ENCODE measurements around the gene ASB7. TPM values are rescaled to one million over a fixed set of nuclear protein-coding genes. Genes with fewer than 3 reads are reported as not detected.

ASB7 gene
- total and polyA plus RNA-seq, 3 experiments from 2014 or later: 11.2 to 16.0 (median 14.9) TPM

GRCh38 chr15:100653608-100654007, 51.2 kb downstream of the ASB7 start:
- H3K36me3 Mint-ChIP-seq: peaks cover 0 to 32% (median 11%) of the 10 kb centered on the region in 3 donors
- no peak overlapping the region for H3K4me3 Mint-ChIP-seq

GRCh38 chr15:100658895-100659294, 56.5 kb downstream of the ASB7 start:
- H3K9me3 ChIP-seq (ENCODE audit: low read length): no peaks in the 10 kb centered on the region
- H3K4me1 ChIP-seq (ENCODE audit: insufficient read depth, low read length): no peaks in the 10 kb centered on the region
- H3K27me3 ChIP-seq (ENCODE audit: insufficient read depth, low read length, poor library complexity, severe bottlenecking): no peaks in the 10 kb centered on the region
- H3K36me3 Mint-ChIP-seq: no peaks in the 10 kb centered on the region
- no peak overlapping the region for H3K4me3 ChIP-seq (ENCODE audit: low read length)
- ChIA-PET CTCF (no interaction called here), POLR2A (no interaction called here)
- H3K9me3 Mint-ChIP-seq: no peaks in the 10 kb centered on the region
- H3K4me3 Mint-ChIP-seq: no peak overlapping the region
- no peaks in the 10 kb centered on the region for H3K36me3 ChIP-seq (ENCODE audit: insufficient read depth, low read length)
- no peaks in the 10 kb centered on the region for H3K4me1 Mint-ChIP-seq
- DNase-seq: no peak
- H3K27ac Mint-ChIP-seq: no peak overlapping the region
- H3K27me3 Mint-ChIP-seq: peaks cover 0 to 3% of the 10 kb centered on the region in 2 donors
- no peak overlapping the region for H3K27ac ChIP-seq (ENCODE audit: low read depth, low read length)

More at GRCh38 chr15:100653608-100654007, 51.2 kb downstream of the ASB7 start:
- Histone ChIP-seq H3K36me3 (ENCODE audit: insufficient read depth, low read length) (no peaks in the 10 kb centered on the region), H3K27me3 (ENCODE audit: insufficient read depth, low read length, poor library complexity, severe bottlenecking) (no peaks in the 10 kb centered on the region), H3K9me3 (ENCODE audit: low read length) (no peaks in the 10 kb centered on the region), H3K4me3 (ENCODE audit: low read length) (no peak overlapping the region), H3K4me1 (ENCODE audit: insufficient read depth, low read length) (no peaks in the 10 kb centered on the region), H3K27ac (ENCODE audit: low read depth, low read length) (no peak overlapping the region)
- ChIA-PET CTCF (no interaction called here), POLR2A (no interaction called here)
- no peaks in the 10 kb centered on the region for H3K9me3 Mint-ChIP-seq
- no peaks in the 10 kb centered on the region for H3K27me3 Mint-ChIP-seq
- DNase-seq: no peak
- peaks cover 0 to 3% (median 0%) of the 10 kb centered on the region in 3 donors for H3K4me1 Mint-ChIP-seq
- H3K27ac Mint-ChIP-seq: peak overlapping the region in 1 of 8 donors; percentile 63

GRCh38 chr15:100661156-100661555, 58.8 kb downstream of the ASB7 start:
- H3K4me3 ChIP-seq (ENCODE audit: low read length): no peak overlapping the region
- ChIA-PET POLR2A (no interaction called here), CTCF (no interaction called here)
- H3K4me1 Mint-ChIP-seq: no peaks in the 10 kb centered on the region
- no peak overlapping the region for H3K27ac ChIP-seq (ENCODE audit: low read depth, low read length)
- no peaks in the 10 kb centered on the region for H3K4me1 ChIP-seq (ENCODE audit: insufficient read depth, low read length)
- peaks cover 3 to 4% of the 10 kb centered on the region in 2 donors for H3K27me3 Mint-ChIP-seq
- no peak overlapping the region for H3K27ac Mint-ChIP-seq
- H3K36me3 ChIP-seq (ENCODE audit: insufficient read depth, low read length): no peaks in the 10 kb centered on the region
- H3K27me3 ChIP-seq (ENCODE audit: insufficient read depth, low read length, poor library complexity, severe bottlenecking): no peaks in the 10 kb centered on the region
- DNase-seq: no peak
- H3K4me3 Mint-ChIP-seq: no peak overlapping the region
- H3K36me3 Mint-ChIP-seq: no peaks in the 10 kb centered on the region
- no peaks in the 10 kb centered on the region for H3K9me3 ChIP-seq (ENCODE audit: low read length)
- no peaks in the 10 kb centered on the region for H3K9me3 Mint-ChIP-seq

- no peaks in the 10 kb centered on the region for H3K4me1 ChIP-seq (ENCODE audit: insufficient read depth, low read length)
- H3K27ac Mint-ChIP-seq: peak overlapping the region in 1 of 8 donors; percentile 10
- no peaks in the 10 kb centered on the region for H3K9me3 ChIP-seq (ENCODE audit: low read length)
- H3K27ac ChIP-seq (ENCODE audit: low read depth, low read length): no peak overlapping the region
- H3K27me3 Mint-ChIP-seq: peaks cover 3 to 8% of the 10 kb centered on the region in 2 donors
- ChIA-PET POLR2A (no interaction called here), CTCF (no interaction called here)
- H3K9me3 Mint-ChIP-seq: no peaks in the 10 kb centered on the region
- no peaks in the 10 kb centered on the region for H3K27me3 ChIP-seq (ENCODE audit: insufficient read depth, low read length, poor library complexity, severe bottlenecking)
- H3K36me3 Mint-ChIP-seq: no peaks in the 10 kb centered on the region
- H3K4me1 Mint-ChIP-seq: no peaks in the 10 kb centered on the region
- no peaks in the 10 kb centered on the region for H3K36me3 ChIP-seq (ENCODE audit: insufficient read depth, low read length)
- no peak overlapping the region for H3K4me3 Mint-ChIP-seq
- H3K4me3 ChIP-seq (ENCODE audit: low read length): no peak overlapping the region
- no peak for DNase-seq
Observed at GRCh38 chr15:100663086-100663914, 60.9 kb downstream of the ASB7 start.

GRCh38 chr15:100663915-100664281, 61.5 kb downstream of the ASB7 start:
- CTCF ChIA-PET: no interaction called here
- no peaks in the 10 kb centered on the region for H3K4me1 ChIP-seq (ENCODE audit: insufficient read depth, low read length)
- H3K27me3 ChIP-seq (ENCODE audit: insufficient read depth, low read length, poor library complexity, severe bottlenecking): no peaks in the 10 kb centered on the region
- H3K9me3 ChIP-seq (ENCODE audit: low read length): no peaks in the 10 kb centered on the region
- no peak for DNase-seq
- Mint-ChIP-seq H3K27ac (peak overlapping the region in 1 of 8 donors; percentile 10), H3K4me3 (no peak overlapping the region), H3K36me3 (no peaks in the 10 kb centered on the region), H3K9me3 (no peaks in the 10 kb centered on the region), H3K4me1 (no peaks in the 10 kb centered on the region), H3K27me3 (peaks cover 4 to 8% of the 10 kb centered on the region in 2 donors)
- no peak overlapping the region for H3K4me3 ChIP-seq (ENCODE audit: low read length)
- no peaks in the 10 kb centered on the region for H3K36me3 ChIP-seq (ENCODE audit: insufficient read depth, low read length)
- POLR2A ChIA-PET: no interaction called here
- no peak overlapping the region for H3K27ac ChIP-seq (ENCODE audit: low read depth, low read length)

- H3K4me3 ChIP-seq (ENCODE audit: low read length): no peak overlapping the region
- H3K9me3 ChIP-seq (ENCODE audit: low read length): no peaks in the 10 kb centered on the region
- Mint-ChIP-seq H3K27ac (no peak overlapping the region), H3K9me3 (no peaks in the 10 kb centered on the region), H3K36me3 (no peaks in the 10 kb centered on the region), H3K4me1 (no peaks in the 10 kb centered on the region), H3K27me3 (peaks cover 8 to 14% of the 10 kb centered on the region in 2 donors), H3K4me3 (no peak overlapping the region)
- POLR2A ChIA-PET: no interaction called here
- no peak overlapping the region for H3K27ac ChIP-seq (ENCODE audit: low read depth, low read length)
- CTCF ChIA-PET: no interaction called here
- H3K36me3 ChIP-seq (ENCODE audit: insufficient read depth, low read length): no peaks in the 10 kb centered on the region
- DNase-seq: no peak
- no peaks in the 10 kb centered on the region for H3K27me3 ChIP-seq (ENCODE audit: insufficient read depth, low read length, poor library complexity, severe bottlenecking)
- H3K4me1 ChIP-seq (ENCODE audit: insufficient read depth, low read length): no peaks in the 10 kb centered on the region
Observed at GRCh38 chr15:100665570-100665969, 63.2 kb downstream of the ASB7 start.

GRCh38 chr15:100667405-100668347, 65.3 kb downstream of the ASB7 start:
- Mint-ChIP-seq H3K36me3 (no peaks in the 10 kb centered on the region), H3K27me3 (peaks cover 7 to 20% of the 10 kb centered on the region in 2 donors), H3K4me1 (no peaks in the 10 kb centered on the region), H3K9me3 (no peaks in the 10 kb centered on the region), H3K4me3 (no peak overlapping the region), H3K27ac (no peak overlapping the region)
- Histone ChIP-seq H3K27me3 (ENCODE audit: insufficient read depth, low read length, poor library complexity, severe bottlenecking) (no peaks in the 10 kb centered on the region), H3K4me3 (ENCODE audit: low read length) (no peak overlapping the region), H3K27ac (ENCODE audit: low read depth, low read length) (no peak overlapping the region), H3K9me3 (ENCODE audit: low read length) (no peaks in the 10 kb centered on the region), H3K4me1 (ENCODE audit: insufficient read depth, low read length) (no peaks in the 10 kb centered on the region), H3K36me3 (ENCODE audit: insufficient read depth, low read length) (no peaks in the 10 kb centered on the region)
- POLR2A ChIA-PET: no interaction called here
- CTCF ChIA-PET: no interaction called here
- DNase-seq: no peak

- Histone ChIP-seq H3K36me3 (ENCODE audit: insufficient read depth, low read length) (no peaks in the 10 kb centered on the region), H3K4me3 (ENCODE audit: low read length) (no peak overlapping the region), H3K27me3 (ENCODE audit: insufficient read depth, low read length, poor library complexity, severe bottlenecking) (no peaks in the 10 kb centered on the region), H3K4me1 (ENCODE audit: insufficient read depth, low read length) (no peaks in the 10 kb centered on the region), H3K27ac (ENCODE audit: low read depth, low read length) (no peak overlapping the region), H3K9me3 (ENCODE audit: low read length) (no peaks in the 10 kb centered on the region)
- CTCF ChIA-PET: no interaction called here
- Mint-ChIP-seq H3K4me3 (no peak overlapping the region), H3K27ac (no peak overlapping the region), H3K36me3 (no peaks in the 10 kb centered on the region), H3K27me3 (peaks cover 6 to 20% of the 10 kb centered on the region in 2 donors), H3K9me3 (no peaks in the 10 kb centered on the region), H3K4me1 (no peaks in the 10 kb centered on the region)
- no peak for DNase-seq
- POLR2A ChIA-PET: no interaction called here
Observed at GRCh38 chr15:100668348-100668745, 66.0 kb downstream of the ASB7 start.

Data from CD8-positive, alpha-beta memory T cell (primary cell).